Transverse colon (tissue), 3 donors: Measurements from ENCODE around the gene CCDC178.

Source experiments
- CTCF ChIP-seq, 5 experiments: fragments of 200-600 bp in 3 of 5; fragments of 450-650 bp in 2 of 5; sonication (generic) in 3 of 5; IDR thresholded peaks; 1 replicate in 2 of 5; 2 replicates in 3 of 5; pipeline ENCODE4 v1.5.1; 2016 to 2017; ENCODE audit warnings: antibody characterized with exemption in 5 of 5, inconsistent platforms in 3 of 5, mild to moderate bottlenecking in 2 of 5, moderate library complexity in 1 of 5
- EP300 ChIP-seq: sonication (generic); formaldehyde crosslinking; IDR thresholded peaks from one replicate; pipeline ENCODE4 v1.6.1; 2017; ENCODE audit warnings: antibody characterized with exemption, low read depth

- TF ChIP-seq EP300 (no peak), CTCF (IDR thresholded peaks at IDR 0.05) (no peak)
Measured at GRCh38 chr18:33307520-33307919, 133.0 kb downstream of the CCDC178 start.
